Liver (tissue), 3 donors: ENCODE results near the gene MAML3.

Experiments
- ATF3 ChIP-seq: IDR thresholded peaks from 2 replicates; pipeline ENCODE4 v1.6.1; 2016; ENCODE audit warnings: antibody characterized with exemption
- GABPA ChIP-seq, 2 donors: IDR thresholded peaks in 1 of 2; conservative IDR thresholded peaks in 1 of 2; 2 replicates each; pipeline ENCODE4 v1.6.1; 2016; ENCODE audit warnings: antibody characterized with exemption in 2 of 2, mild to moderate bottlenecking in 1 of 2, moderate library complexity in 1 of 2
- RXRA ChIP-seq, 2 donors: IDR thresholded peaks; 2 replicates each; pipeline ENCODE4 v1.6.1; 2017 to 2018; ENCODE audit warnings: antibody characterized with exemption in 2 of 2, mild to moderate bottlenecking in 1 of 2
- YY1 ChIP-seq: IDR thresholded peaks from 2 replicates; pipeline ENCODE4 v1.6.1; 2016; ENCODE audit warnings: antibody characterized with exemption, mild to moderate bottlenecking
- TF ChIP-seq, protein P1 (sequence below): fragments of 150-350 bp; IDR thresholded peaks from 2 replicates; pipeline ENCODE4 v1.5.1; 2017; ENCODE audit warnings: improper control_type of control experiment, low read depth, low read length; ENCODE audit not compliant: missing input control
- TF ChIP-seq, protein P2 (sequence below): IDR thresholded peaks from 2 replicates; pipeline ENCODE4 v1.6.1; 2016; ENCODE audit warnings: antibody characterized with exemption
- TF ChIP-seq, protein P3 (sequence below): IDR thresholded peaks from 2 replicates; pipeline ENCODE4 v1.6.1; 2016; ENCODE audit warnings: antibody characterized with exemption, mild to moderate bottlenecking
- donor health status: healthy.
- donor health status: healthy.

- TF ChIP-seq RXRA (IDR thresholded peaks at IDR 0.05) = no peak
- TF ChIP-seq, protein P1, sequence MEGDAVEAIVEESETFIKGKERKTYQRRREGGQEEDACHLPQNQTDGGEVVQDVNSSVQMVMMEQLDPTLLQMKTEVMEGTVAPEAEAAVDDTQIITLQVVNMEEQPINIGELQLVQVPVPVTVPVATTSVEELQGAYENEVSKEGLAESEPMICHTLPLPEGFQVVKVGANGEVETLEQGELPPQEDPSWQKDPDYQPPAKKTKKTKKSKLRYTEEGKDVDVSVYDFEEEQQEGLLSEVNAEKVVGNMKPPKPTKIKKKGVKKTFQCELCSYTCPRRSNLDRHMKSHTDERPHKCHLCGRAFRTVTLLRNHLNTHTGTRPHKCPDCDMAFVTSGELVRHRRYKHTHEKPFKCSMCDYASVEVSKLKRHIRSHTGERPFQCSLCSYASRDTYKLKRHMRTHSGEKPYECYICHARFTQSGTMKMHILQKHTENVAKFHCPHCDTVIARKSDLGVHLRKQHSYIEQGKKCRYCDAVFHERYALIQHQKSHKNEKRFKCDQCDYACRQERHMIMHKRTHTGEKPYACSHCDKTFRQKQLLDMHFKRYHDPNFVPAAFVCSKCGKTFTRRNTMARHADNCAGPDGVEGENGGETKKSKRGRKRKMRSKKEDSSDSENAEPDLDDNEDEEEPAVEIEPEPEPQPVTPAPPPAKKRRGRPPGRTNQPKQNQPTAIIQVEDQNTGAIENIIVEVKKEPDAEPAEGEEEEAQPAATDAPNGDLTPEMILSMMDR = no peak
- TF ChIP-seq, protein P2, sequence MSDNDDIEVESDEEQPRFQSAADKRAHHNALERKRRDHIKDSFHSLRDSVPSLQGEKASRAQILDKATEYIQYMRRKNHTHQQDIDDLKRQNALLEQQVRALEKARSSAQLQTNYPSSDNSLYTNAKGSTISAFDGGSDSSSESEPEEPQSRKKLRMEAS = no peak
- TF ChIP-seq, protein P3, sequence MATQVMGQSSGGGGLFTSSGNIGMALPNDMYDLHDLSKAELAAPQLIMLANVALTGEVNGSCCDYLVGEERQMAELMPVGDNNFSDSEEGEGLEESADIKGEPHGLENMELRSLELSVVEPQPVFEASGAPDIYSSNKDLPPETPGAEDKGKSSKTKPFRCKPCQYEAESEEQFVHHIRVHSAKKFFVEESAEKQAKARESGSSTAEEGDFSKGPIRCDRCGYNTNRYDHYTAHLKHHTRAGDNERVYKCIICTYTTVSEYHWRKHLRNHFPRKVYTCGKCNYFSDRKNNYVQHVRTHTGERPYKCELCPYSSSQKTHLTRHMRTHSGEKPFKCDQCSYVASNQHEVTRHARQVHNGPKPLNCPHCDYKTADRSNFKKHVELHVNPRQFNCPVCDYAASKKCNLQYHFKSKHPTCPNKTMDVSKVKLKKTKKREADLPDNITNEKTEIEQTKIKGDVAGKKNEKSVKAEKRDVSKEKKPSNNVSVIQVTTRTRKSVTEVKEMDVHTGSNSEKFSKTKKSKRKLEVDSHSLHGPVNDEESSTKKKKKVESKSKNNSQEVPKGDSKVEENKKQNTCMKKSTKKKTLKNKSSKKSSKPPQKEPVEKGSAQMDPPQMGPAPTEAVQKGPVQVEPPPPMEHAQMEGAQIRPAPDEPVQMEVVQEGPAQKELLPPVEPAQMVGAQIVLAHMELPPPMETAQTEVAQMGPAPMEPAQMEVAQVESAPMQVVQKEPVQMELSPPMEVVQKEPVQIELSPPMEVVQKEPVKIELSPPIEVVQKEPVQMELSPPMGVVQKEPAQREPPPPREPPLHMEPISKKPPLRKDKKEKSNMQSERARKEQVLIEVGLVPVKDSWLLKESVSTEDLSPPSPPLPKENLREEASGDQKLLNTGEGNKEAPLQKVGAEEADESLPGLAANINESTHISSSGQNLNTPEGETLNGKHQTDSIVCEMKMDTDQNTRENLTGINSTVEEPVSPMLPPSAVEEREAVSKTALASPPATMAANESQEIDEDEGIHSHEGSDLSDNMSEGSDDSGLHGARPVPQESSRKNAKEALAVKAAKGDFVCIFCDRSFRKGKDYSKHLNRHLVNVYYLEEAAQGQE = no peak
- no peak for TF ChIP-seq ATF3
- no peak for TF ChIP-seq YY1
- no peak for TF ChIP-seq GABPA (IDR thresholded peaks at IDR 0.05 in 1 of 2, conservative IDR thresholded peaks at IDR 0.05 in 1 of 2)
These were observed 432.2 kb downstream of the MAML3 start for GRCh38 chr4:139721789-139722188.
